ENCODE measurements around the gene TBL3.

DNA sequence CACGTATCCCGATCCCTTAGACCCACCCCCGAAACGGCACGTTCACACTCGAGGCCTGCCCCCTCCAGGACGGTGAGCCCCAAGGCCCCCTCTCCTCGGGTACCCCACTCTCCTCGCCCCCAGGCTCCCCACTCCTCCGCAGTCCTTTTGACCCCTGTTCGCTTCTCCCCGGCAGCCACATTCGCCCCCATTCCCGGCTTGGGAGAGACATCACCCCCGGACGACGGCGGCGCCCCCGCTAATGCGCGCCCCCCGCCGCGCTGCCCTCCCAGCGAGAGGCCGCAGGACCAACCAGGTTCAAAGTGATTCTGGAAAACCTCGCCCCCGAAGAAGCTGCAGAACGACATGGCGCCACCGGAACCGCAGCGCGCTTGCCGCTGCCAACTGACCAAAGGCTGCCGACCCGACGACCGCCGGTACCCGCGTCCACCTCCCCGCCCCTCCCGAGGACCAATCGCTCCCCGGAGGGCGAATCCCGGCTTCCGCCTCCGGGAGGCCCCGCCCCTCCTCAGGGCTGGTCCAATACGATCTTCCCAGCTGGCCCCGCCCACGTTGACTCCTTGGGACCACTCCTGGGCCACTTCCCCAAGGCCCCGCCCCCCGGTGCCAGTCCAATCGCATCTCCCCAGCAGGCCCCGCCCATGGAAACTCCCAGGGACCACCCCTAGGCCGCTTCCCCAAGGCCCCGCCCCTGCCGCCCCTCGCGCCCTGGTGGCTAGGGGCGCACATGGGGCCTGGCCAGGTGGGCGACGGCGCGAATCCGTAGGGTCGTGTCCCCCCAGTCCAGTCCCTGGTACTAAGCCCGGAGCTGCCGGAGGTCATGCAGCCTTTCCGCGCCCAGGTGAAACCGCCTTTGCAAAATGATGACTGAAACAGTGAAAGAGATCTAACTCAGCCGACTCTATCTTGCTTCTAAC, 28.8 kb upstream of the TBL3 start, which contains the start of gene MSRB1:
- TF ChIP-seq POLR2A (IDR thresholded peaks at IDR 0.05), result peak; percentile 90 to 98
- TF ChIP-seq, protein P1, sequence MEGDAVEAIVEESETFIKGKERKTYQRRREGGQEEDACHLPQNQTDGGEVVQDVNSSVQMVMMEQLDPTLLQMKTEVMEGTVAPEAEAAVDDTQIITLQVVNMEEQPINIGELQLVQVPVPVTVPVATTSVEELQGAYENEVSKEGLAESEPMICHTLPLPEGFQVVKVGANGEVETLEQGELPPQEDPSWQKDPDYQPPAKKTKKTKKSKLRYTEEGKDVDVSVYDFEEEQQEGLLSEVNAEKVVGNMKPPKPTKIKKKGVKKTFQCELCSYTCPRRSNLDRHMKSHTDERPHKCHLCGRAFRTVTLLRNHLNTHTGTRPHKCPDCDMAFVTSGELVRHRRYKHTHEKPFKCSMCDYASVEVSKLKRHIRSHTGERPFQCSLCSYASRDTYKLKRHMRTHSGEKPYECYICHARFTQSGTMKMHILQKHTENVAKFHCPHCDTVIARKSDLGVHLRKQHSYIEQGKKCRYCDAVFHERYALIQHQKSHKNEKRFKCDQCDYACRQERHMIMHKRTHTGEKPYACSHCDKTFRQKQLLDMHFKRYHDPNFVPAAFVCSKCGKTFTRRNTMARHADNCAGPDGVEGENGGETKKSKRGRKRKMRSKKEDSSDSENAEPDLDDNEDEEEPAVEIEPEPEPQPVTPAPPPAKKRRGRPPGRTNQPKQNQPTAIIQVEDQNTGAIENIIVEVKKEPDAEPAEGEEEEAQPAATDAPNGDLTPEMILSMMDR (IDR thresholded peaks at IDR 0.05), result no peak

Measured in heart left ventricle (tissue), 13 donors.